GM12873 (cell line): ENCODE data around the gene CCDC127.
A peak's percentile ranks its signal among the peaks of the same experiment; 100 is the strongest.

Experiments used
- CTCF ChIP-seq: IDR thresholded peaks from 2 replicates; pipeline ENCODE4 v1.5.1; 2012; ENCODE audit warnings: low read depth, mild to moderate bottlenecking, moderate library complexity, low read length, control low read depth; ENCODE audit not compliant: insufficient read depth; ENCODE audit errors: missing control alignments

Gene CCDC127

GRCh38 chr5:191949-192690, 25.8 kb downstream of the CCDC127 start:
- TF ChIP-seq CTCF = no peak

GRCh38 chr5:191036-191948, 26.7 kb downstream of the CCDC127 start, which contains the start of gene LRRC14B:
LRRC14B (plus strand) TSS chr5:191495; CDS start chr5:191539, 44 bp downstream.
- TF ChIP-seq CTCF = no peak

- no peak for TF ChIP-seq CTCF
Observed at GRCh38 chr5:190366-191035, 27.5 kb downstream of the CCDC127 start.

- TF ChIP-seq CTCF = no peak
Observed at GRCh38 chr5:189976-190365, 28.0 kb downstream of the CCDC127 start.

GRCh38 chr5:189486-189885, 28.5 kb downstream of the CCDC127 start:
- no peak for TF ChIP-seq CTCF

- peak; percentile 95 for TF ChIP-seq CTCF
Observed at GRCh38 chr5:188488-189481, 29.2 kb downstream of the CCDC127 start.
